ENCODE results near the gene MAP2K1.

The MAP2K1 gene

GRCh38 chr15:66503780-66504562 is 117.3 kb downstream of the MAP2K1 start:
- DNase-seq (ENCODE audit: low read depth, low spot score): no peak

GRCh38 chr15:66504563-66505429 is 118.1 kb downstream of the MAP2K1 start, which contains the start of the genes RPL4 and ZWILCH:
TSS of gene RPL4 (minus strand) at chr15:66504855. CDS start at chr15:66504790, 65 bp downstream.
TSS of gene ZWILCH (plus strand) at chr15:66505326. CDS start at chr15:66505339, 13 bp downstream.
- DNase-seq (ENCODE audit: low read depth, low spot score): peak; percentile 69

- no peak for DNase-seq (ENCODE audit: low read depth, low spot score)
These were observed 118.7 kb downstream of the MAP2K1 start for GRCh38 chr15:66505430-66505811.

- DNase-seq (ENCODE audit: low read depth, low spot score): no peak
These were observed 119.1 kb downstream of the MAP2K1 start for GRCh38 chr15:66505818-66506217.

GRCh38 chr15:66508293-66508883 is 121.7 kb downstream of the MAP2K1 start:
- DNase-seq (ENCODE audit: low read depth, low spot score): no peak

- no peak for DNase-seq (ENCODE audit: low read depth, low spot score)
These were observed 127.9 kb downstream of the MAP2K1 start for GRCh38 chr15:66514586-66514985.

GRCh38 chr15:66515901-66516322 is 129.2 kb downstream of the MAP2K1 start:
- no peak for DNase-seq (ENCODE audit: low read depth, low spot score)

- DNase-seq (ENCODE audit: low read depth, low spot score): no peak
These were observed 137.2 kb downstream of the MAP2K1 start for GRCh38 chr15:66523926-66524325.

- no peak for DNase-seq (ENCODE audit: low read depth, low spot score)
These were observed 138.1 kb downstream of the MAP2K1 start for GRCh38 chr15:66524838-66525237.

GRCh38 chr15:66535056-66535455 is 148.3 kb downstream of the MAP2K1 start:
- no peak for DNase-seq (ENCODE audit: low read depth, low spot score)
